Activated T-cell treated with anti-CD3 and anti-CD28 coated beads, Interleukin-2, amount 50 U/mL, for 72 hours (primary cell): ENCODE data around the gene CRADD. TPM values are rescaled to one million over a fixed set of nuclear protein-coding genes. Genes with fewer than 3 reads are reported as not detected.
"Not testable (repeated sequence)": the region's sequence is repeated elsewhere in the genome, so short reads cannot be mapped to it uniquely, and the experiment has no call there.

ENCODE experiments used
- ATAC-seq, 2 donors: fragments of 150-1000 bp; cut with Tn5 transposase; replicated peaks in 1 of 2; 2 replicates each; pipeline ENCODE4 v1.10.0; 2021; ENCODE audit warnings: moderate library complexity in 2 of 2, mild to moderate bottlenecking in 1 of 2
- DNase-seq, 2 donors: peaks; one replicate each; pipeline ENCODE4 v3.0.0; 2021 to 2022; ENCODE audit warnings: mixed read lengths in 1 of 2
- H3K27ac Mint-ChIP-seq: one replicate; pipeline ENCODE4 v1.8.0; 2022; ENCODE audit warnings: mild to moderate bottlenecking, moderate library complexity, mixed read lengths
- H3K27me3 Mint-ChIP-seq: one replicate; pipeline ENCODE4 v1.8.0; 2022; ENCODE audit warnings: low read depth, mixed read lengths
- H3K36me3 Mint-ChIP-seq, 2 donors: one replicate each; pipeline ENCODE4 v1.8.0; 2022; ENCODE audit warnings: mixed read lengths in 2 of 2, mild to moderate bottlenecking in 1 of 2; ENCODE audit not compliant: insufficient read depth in 2 of 2
- H3K4me1 Mint-ChIP-seq: one replicate; pipeline ENCODE4 v1.8.0; 2022; ENCODE audit warnings: low read depth, mixed read lengths
- H3K4me3 Mint-ChIP-seq, 2 donors: one replicate each; pipeline ENCODE4 v1.8.0; 2022; ENCODE audit warnings: mild to moderate bottlenecking in 2 of 2, mixed read lengths in 2 of 2, moderate library complexity in 2 of 2
- H3K9me3 Mint-ChIP-seq, 2 donors: one replicate each; pipeline ENCODE4 v1.8.0; 2022; ENCODE audit warnings: mixed read lengths in 2 of 2
- total RNA-seq, 2 donors: library from RNA; stranded (reverse); gene quantifications; one replicate each; pipeline ENCODE4 v1.2.3, GENCODE V29; 2022

CRADD gene
- total RNA-seq, 2 donors from 2014 or later = 8.6 to 9.1 TPM

DNA sequence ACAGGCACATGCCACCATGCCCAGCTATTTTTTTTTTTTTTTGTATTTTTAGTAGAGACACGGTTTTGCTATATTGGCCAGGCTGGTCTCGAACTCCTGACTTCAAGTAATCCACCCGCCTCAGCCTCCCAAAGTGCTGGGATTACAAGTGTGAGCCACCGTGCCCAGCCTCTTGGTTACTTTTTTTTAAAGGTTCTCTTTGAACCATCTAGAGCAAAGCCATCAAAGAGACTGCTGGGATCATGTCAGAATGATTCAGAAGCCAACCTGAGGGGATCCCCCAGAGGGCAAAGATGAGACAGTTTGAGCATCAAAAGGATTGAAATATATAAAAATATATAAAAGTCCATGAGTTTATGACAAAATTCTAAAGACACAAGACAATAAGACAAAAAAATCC lies 103.7 kb downstream of the CRADD start:
- peak overlapping the region in 1 of 2 donors; percentile 16 for H3K4me3 Mint-ChIP-seq
- H3K27ac Mint-ChIP-seq = peak overlapping the region; percentile 64
- not testable (repeated sequence) for H3K27me3 Mint-ChIP-seq, H3K9me3 Mint-ChIP-seq
- peak; percentile 49 to 53 for DNase-seq
- peaks cover 6 to 18% of the 10 kb centered on the region in 2 donors for H3K36me3 Mint-ChIP-seq
- ATAC-seq = peak; percentile 47 to 55
- H3K4me1 Mint-ChIP-seq = peaks cover 76% of the 10 kb centered on the region

DNA sequence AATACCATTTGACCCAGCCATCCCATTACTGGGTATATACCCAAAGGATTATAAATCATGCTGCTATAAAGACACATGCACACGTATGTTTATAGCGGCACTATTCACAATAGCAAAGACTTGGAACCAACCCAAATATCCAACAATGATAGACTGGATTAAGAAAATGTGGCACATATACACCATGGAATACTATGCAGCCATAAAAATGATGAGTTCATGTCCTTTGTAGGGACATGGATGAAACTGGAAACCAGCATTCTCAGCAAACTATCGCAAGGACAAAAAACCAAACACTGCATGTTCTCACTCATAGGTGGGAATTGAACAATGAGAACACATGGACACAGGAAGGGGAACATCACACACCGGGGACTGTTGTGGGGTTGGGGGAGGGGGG lies 104.8 kb downstream of the CRADD start:
- not testable (repeated sequence) for H3K4me3 Mint-ChIP-seq, H3K9me3 Mint-ChIP-seq, DNase-seq, H3K27ac Mint-ChIP-seq, ATAC-seq, H3K27me3 Mint-ChIP-seq
- peaks cover 6 to 20% of the 10 kb centered on the region in 2 donors for H3K36me3 Mint-ChIP-seq
- H3K4me1 Mint-ChIP-seq = peaks cover 78% of the 10 kb centered on the region

DNA sequence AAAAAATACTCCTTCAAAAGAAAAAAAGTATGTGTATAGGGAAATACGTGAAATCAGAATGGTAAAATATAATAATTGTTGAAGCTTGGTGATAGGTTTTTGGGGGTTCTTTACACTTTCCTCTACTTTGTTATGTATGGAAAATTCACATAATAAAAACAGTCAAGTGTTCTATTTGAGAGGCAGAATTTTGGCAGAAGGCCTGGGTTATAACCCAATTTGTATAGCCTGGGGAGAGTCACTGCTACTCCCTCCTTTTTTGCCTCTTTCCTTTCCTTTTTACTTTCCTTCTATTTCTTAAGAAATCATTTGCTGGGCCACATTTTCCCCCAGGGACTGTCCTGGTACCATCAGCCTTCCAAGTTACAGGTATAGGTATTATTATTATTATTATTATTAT lies 105.7 kb downstream of the CRADD start:
- Mint-ChIP-seq H3K36me3 (peaks cover 8 to 22% of the 10 kb centered on the region in 2 donors), H3K9me3 (peaks cover 2 to 8% of the 10 kb centered on the region in 2 donors), H3K27ac (no peak overlapping the region), H3K4me1 (peaks cover 77% of the 10 kb centered on the region), H3K27me3 (no peaks in the 10 kb centered on the region), H3K4me3 (no peak overlapping the region)
- ATAC-seq = no peak
- no peak for DNase-seq

DNA sequence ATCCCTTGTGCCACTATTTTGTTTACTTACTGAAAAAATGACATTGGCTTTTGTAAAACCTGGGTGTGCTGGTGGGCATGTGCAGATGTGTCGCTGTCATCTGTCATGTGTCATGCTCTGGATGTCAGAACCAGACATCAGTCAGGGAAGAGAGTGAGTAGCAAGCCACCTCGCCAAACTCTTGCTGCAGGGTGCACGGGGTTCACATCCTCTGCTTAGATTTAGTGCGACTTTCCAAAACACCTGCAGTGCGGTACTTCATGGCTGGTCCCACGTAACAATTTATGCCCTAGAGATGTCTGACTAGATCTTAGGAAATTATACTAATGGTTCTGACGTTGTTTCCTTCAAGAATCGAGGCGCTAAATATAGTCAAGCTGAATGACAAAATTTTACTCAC lies 106.7 kb downstream of the CRADD start:
- H3K4me1 Mint-ChIP-seq = peaks cover 77% of the 10 kb centered on the region
- ATAC-seq (peak; percentile 73 to 74), DNase-seq (peak; percentile 56 to 68)
- H3K9me3 Mint-ChIP-seq = peaks cover 5 to 12% of the 10 kb centered on the region in 2 donors
- no peak overlapping the region for H3K27ac Mint-ChIP-seq
- peaks cover 15 to 29% of the 10 kb centered on the region in 2 donors for H3K36me3 Mint-ChIP-seq
- H3K4me3 Mint-ChIP-seq = peak overlapping the region; percentile 69 to 95
- H3K27me3 Mint-ChIP-seq = no peaks in the 10 kb centered on the region

DNA sequence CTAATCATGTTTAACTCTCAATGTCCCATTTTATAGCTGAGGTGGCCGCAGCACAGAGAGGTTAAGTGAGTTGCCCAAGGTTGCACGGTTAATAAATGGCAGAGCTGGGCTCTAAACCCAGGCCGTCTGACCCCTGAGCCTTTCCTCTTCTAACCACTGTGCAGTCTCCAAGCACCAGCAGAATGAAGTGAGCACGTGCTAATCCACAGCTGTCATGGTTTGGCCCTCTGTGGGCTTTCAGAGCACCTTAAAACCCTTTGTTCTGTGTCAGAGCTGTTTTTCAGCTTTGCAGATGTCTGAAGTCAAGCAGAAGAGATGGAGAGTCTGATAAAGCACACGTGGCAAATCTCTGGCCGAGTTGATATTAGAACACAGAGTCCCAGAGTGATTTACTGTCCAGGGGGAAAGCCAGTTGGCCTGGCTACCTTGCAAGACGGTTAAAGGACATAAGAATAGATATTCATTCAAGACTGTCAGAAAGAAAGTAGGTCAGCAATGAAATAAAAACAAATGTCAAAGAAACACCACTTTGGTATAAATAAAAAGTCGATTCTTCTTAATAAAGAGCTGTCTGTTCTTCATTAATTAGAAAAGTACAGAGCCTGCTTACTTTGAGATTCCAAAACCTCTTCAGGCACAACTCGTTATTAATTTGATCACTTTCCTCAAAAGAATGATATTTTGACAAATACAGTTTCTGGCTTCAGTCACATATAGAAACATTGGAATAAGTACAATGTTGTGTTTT lies 107.3 kb downstream of the CRADD start:
- Mint-ChIP-seq H3K27me3 (no peaks in the 10 kb centered on the region), H3K4me3 (peak overlapping the region; percentile 69 to 95), H3K27ac (peak overlapping the region; percentile 93), H3K9me3 (peaks cover 7 to 12% of the 10 kb centered on the region in 2 donors), H3K36me3 (peaks cover 16 to 27% of the 10 kb centered on the region in 2 donors), H3K4me1 (peaks cover 78% of the 10 kb centered on the region)
- DNase-seq = peak; percentile 32 to 56
- peak; percentile 37 to 66 for ATAC-seq

DNA sequence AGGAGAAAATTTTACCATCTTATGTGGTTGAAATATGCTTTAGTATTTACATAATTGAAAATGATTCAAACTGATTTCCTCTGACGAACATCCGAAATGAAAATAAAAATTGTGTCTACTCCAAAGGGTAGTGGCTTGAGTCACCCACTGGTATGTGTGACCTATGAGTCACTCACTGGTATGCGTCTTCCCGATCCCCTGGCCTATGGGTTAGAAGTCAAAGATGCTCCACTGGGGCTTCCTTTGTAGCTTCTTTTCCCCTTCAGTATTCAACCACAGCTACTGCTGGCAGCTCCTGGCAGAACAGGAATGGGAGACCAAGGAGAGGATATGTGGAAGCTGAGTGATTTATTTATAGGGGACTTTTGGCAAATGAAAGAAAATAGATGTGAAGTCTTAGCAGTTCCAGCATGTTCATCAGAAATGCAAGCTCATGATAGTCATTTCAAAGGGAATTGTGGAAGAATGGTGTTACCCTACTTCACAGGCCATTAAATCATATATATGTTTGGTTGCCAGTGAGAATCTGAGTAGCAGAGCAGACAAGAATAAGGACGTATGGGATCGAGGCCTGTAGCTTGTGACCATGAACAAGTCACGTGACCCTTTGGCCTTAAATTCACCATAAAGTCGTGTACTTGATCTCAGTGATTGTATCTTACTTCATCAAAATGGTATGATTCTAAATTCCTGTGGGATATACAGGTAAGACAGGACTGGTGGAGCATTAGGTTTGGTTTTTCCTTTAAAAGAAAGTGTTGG lies 108.3 kb downstream of the CRADD start:
- Mint-ChIP-seq H3K27me3 (no peaks in the 10 kb centered on the region), H3K4me1 (peaks cover 75% of the 10 kb centered on the region), H3K9me3 (peaks cover 7 to 9% of the 10 kb centered on the region in 2 donors), H3K27ac (peak overlapping the region; percentile 93), H3K36me3 (peaks cover 12 to 25% of the 10 kb centered on the region in 2 donors), H3K4me3 (peak overlapping the region; percentile 69 to 95)
- ATAC-seq (peak; percentile 86 to 92), DNase-seq (peak; percentile 64 to 77)

DNA sequence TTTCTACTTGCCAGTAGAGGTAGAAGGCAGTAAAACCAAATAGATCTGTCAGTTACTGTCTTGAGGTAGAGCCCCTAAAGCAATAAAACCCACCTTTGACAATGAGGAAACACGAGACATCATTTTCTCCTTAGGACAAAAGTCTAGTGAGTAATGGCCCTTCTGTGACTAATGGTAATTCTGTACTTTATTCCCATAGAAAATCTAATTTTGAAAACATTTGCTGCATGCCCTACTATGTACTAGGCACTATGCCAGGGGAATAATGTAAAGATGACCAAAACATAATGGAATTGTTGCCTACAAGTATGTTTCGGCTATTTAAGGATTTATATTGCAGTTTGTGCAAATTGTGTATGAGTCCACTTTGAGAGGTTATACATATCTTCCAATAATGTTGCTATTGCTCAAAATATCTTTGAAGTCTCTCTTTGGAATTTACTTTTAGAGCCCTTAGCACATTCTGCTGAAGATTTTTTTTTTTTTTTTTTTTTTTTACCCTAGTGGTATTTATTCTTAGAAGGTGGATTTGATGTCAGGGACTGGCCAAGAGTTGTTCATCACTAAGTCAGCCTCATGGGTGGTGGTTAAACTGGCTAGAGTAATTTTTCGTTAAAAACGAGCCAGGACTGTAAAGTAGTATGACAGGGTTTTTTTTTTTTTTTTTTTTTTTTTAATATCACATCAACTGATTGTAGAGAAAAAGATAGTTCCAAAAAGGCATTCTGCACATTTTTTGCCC lies 109.7 kb downstream of the CRADD start:
- no peak overlapping the region for H3K27ac Mint-ChIP-seq
- H3K4me1 Mint-ChIP-seq = peaks cover 62% of the 10 kb centered on the region
- H3K36me3 Mint-ChIP-seq = peaks cover 11 to 18% of the 10 kb centered on the region in 2 donors
- H3K4me3 Mint-ChIP-seq = no peak overlapping the region
- ATAC-seq (no peak), DNase-seq (no peak)
- H3K9me3 Mint-ChIP-seq = peaks cover 7% of the 10 kb centered on the region in 2 donors
- H3K27me3 Mint-ChIP-seq = no peaks in the 10 kb centered on the region

DNA sequence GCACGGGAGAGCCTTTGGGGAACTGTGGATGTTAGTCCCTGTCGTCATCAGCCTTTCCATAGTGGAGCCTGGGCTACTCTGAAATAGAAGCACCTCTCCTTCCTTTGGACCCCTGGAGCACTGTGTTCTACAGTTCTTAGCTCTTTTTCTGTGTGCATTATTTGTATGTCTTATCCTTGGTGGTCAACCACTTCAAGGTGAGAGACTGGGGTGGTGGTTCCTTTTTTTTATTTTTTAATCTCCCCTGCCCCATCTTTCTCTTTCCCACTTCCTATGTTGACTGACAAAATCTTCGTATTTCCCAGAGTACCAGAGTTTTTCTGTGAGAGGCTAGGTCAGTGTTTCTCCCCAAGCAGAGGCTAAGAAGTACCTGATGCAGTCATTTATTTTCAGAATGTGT lies 111.7 kb downstream of the CRADD start:
- Mint-ChIP-seq H3K9me3 (peaks cover 7% of the 10 kb centered on the region in 2 donors), H3K36me3 (peaks cover 11 to 18% of the 10 kb centered on the region in 2 donors), H3K27ac (no peak overlapping the region), H3K4me3 (peak overlapping the region; percentile 37 to 54), H3K4me1 (peaks cover 53% of the 10 kb centered on the region), H3K27me3 (no peaks in the 10 kb centered on the region)
- no peak for ATAC-seq
- DNase-seq = no peak

DNA sequence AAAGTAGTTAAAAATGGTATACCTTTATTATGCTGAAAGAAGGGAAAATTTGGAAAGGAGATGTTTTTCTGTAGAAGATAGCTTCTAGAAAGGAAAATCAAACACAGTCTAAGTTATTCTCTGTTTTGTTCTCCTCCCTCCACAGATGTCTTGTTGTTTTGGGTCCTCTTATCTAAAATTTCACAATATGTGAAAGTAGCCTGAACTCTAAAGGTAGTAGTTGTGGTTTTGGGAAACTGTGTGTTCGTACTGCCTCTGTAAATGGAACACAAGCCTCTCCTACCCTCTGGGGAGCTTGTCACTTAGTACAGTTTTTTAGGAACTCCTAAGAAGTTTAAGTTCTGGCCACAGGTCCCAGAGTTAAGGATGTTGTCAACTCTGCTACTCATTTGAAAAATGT lies 112.6 kb downstream of the CRADD start:
- H3K4me3 Mint-ChIP-seq = peak overlapping the region in 1 of 2 donors; percentile 54
- DNase-seq (no peak), ATAC-seq (no peak)
- peaks cover 44% of the 10 kb centered on the region for H3K4me1 Mint-ChIP-seq
- no peak overlapping the region for H3K27ac Mint-ChIP-seq
- no peaks in the 10 kb centered on the region for H3K27me3 Mint-ChIP-seq
- peaks cover 11 to 18% of the 10 kb centered on the region in 2 donors for H3K36me3 Mint-ChIP-seq
- peaks cover 7% of the 10 kb centered on the region in 2 donors for H3K9me3 Mint-ChIP-seq

DNA sequence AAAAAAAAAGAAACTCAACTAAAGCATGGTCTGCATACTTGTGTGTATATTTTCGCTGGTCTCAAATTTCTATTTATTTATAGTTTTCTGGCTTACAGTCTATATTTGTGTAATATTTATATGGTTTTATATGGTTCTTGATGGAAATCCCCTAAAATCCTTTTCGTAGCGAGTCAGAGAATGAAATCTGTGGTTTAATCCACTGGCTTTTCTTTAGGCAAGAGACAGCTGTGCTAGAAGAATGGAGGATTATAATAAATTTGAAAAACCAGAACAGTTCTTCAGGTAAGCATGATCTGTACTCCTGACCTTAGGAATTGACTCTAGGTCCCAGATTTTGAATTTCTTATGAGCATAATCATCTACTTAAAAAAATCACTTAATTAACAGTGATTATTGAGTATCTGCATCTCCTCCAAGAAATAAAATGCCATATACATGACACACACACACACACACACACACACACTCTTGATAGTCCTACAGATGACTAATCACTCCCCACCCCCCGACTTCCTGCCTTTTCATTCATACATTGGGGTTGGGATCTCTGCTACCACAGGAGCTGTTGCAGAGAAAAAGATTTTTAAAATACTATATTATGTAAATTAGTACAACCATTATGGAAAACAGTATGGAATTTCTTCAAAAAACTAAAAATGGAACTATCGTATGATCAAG lies 113.4 kb downstream of the CRADD start:
- Mint-ChIP-seq H3K4me1 (peaks cover 36% of the 10 kb centered on the region), H3K4me3 (no peak overlapping the region), H3K27me3 (no peaks in the 10 kb centered on the region), H3K27ac (no peak overlapping the region), H3K36me3 (peaks cover 11 to 18% of the 10 kb centered on the region in 2 donors), H3K9me3 (peaks cover 7% of the 10 kb centered on the region in 2 donors)
- DNase-seq (peak in 1 of 2 donors; percentile 21), ATAC-seq (peak in 1 of 2 donors; percentile 41)

DNA sequence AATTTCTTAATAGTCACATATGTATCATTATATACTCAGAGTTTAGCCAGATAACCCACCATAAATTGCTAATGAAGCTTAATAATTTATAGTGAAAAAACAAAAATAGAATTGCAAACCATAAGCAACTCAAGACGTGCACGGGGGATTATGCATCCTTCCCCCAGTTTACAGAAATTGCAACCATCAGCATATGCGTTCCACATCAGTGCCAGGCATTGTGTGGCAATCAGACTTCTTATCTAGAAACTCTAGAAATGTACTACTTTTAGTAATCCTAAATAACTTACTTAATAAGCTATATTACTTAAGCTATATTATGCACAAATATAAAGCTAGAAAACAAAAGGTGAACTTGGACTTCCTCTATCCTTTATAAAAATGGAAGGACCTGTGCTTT lies 115.8 kb downstream of the CRADD start:
- H3K9me3 Mint-ChIP-seq = peaks cover 3 to 5% of the 10 kb centered on the region in 2 donors
- peaks cover 7 to 10% of the 10 kb centered on the region in 2 donors for H3K36me3 Mint-ChIP-seq
- H3K27me3 Mint-ChIP-seq = no peaks in the 10 kb centered on the region
- H3K4me3 Mint-ChIP-seq = no peak overlapping the region
- no peak for DNase-seq
- H3K4me1 Mint-ChIP-seq = peaks cover 23% of the 10 kb centered on the region
- no peak overlapping the region for H3K27ac Mint-ChIP-seq
- no peak for ATAC-seq

DNA sequence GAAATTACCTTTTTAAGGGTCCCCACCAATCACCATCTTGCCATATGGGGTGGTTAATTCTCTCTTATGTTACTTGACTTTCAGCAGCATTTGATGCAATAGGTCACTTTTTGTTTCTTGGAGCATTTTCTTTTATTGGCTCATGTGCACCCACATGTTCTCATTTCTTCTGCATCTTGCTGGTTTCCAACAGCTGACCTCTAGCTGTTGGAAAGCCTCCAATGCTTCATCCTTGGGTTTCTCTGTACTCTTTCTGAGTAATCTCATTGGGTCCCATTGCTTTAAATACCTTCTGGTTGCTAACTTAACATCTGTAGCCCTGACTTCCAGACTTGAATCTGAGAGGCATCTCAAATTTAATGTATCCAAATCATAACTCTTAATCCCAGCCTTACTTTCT lies 116.8 kb downstream of the CRADD start:
- Mint-ChIP-seq H3K36me3 (peaks cover under 1 to 2% of the 10 kb centered on the region in 2 donors), H3K4me1 (peaks cover 19% of the 10 kb centered on the region), H3K4me3 (no peak overlapping the region), H3K27ac (no peak overlapping the region), H3K27me3 (no peaks in the 10 kb centered on the region), H3K9me3 (peaks cover 0 to 2% of the 10 kb centered on the region in 2 donors)
- DNase-seq = no peak
- ATAC-seq = no peak
